CD4-positive, alpha-beta T cell treated with Interleukin-15 for 1 hour (primary cell): ENCODE measurements around the gene MARK2.

ENCODE experiments used
- DNase-seq: peaks from one replicate; pipeline ENCODE4 v3.0.0-alpha.2; 2020

MARK2 gene

GRCh38 chr11:63831326-63831725 lies 7.6 kb upstream of the MARK2 start:
- DNase-seq: no peak

GRCh38 chr11:63832336-63832735 lies 6.6 kb upstream of the MARK2 start:
- DNase-seq: no peak

DNA sequence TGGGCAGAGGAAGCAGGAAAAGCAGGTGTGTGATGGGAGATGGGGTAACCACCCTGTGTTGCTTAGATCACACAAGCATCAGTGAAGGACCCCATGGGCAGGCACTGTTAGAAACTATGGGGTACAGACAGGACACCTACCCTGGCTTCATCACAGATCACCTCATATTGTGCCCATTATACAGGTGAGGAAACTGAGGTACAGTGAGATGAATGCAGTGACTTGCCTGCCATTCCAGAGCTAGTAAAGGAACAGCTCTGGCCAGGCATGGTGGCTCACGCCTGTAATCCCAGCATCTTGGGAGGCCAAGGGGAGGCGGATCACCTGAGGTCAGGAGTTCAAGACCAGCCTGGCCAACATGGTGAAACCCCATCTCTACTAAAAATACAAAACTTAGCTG lies 5.9 kb upstream of the MARK2 start:
- no peak for DNase-seq

DNA sequence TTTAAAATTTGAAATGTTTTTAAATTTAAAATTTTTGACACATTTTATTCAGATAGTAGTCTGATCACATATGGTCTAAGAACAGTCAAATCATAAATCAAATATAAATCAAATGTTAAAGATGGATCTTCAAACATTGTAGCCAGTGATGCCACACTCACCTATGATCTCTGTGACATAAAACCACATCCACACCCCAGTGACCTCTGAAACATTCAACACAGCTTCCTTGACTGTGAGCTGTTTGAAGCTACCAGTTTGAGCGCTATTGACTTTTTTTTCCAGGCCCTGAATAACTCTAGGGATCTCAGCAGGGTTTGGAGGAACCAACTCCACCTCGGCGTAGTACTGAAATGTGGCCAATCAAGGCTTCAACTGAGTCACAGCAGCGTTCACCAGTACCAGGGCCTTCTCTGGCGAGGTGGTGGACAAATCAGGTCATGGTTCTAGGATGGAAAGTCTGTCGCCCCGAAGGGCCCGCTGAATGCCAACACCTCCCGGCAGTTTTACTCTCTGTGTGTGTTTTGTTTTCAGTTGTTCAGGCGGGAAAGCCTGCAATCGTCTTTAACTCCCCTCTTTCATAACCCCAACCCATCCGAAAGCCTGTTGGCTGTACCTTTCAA lies 4.3 kb upstream of the MARK2 start:
- DNase-seq: no peak

- DNase-seq: no peak
Measured at GRCh38 chr11:63835158-63835545, 3.8 kb upstream of the MARK2 start.

GRCh38 chr11:63837027-63837688 lies 1.8 kb upstream of the MARK2 start:
- DNase-seq: peak; percentile 72

GRCh38 chr11:63837739-63838138 lies 1.2 kb upstream of the MARK2 start:
- no peak for DNase-seq

- no peak for DNase-seq
Measured at GRCh38 chr11:63838150-63838677, 696 bp upstream of the MARK2 start.

- DNase-seq: peak; percentile 25
Measured at GRCh38 chr11:63839508-63840355, 822 bp downstream of the MARK2 start.

GRCh38 chr11:63840356-63841060 lies 1.6 kb downstream of the MARK2 start:
- DNase-seq: no peak

- DNase-seq: no peak
Measured at GRCh38 chr11:63841554-63841953, 2.6 kb downstream of the MARK2 start.

DNA sequence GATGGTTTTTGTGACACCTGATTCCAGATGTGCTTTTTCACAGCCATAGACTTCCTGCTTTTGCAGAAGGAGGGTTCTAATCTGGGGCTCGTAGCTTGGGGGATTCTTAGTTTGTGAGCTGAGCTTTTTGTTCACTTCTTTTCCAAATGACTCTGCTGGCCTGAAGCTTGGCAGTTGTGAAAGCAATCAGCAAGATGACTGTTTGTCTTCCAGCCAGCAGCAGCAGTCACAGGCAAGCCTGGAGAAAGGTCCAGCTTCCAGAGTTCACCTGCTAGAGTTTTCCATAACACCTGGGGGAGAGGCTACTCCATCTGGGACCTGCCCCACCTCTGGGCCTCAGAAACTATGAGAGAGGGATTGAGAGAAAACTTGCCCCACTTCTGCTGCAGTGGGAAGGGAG lies 4.1 kb downstream of the MARK2 start:
- no peak for DNase-seq

DNA sequence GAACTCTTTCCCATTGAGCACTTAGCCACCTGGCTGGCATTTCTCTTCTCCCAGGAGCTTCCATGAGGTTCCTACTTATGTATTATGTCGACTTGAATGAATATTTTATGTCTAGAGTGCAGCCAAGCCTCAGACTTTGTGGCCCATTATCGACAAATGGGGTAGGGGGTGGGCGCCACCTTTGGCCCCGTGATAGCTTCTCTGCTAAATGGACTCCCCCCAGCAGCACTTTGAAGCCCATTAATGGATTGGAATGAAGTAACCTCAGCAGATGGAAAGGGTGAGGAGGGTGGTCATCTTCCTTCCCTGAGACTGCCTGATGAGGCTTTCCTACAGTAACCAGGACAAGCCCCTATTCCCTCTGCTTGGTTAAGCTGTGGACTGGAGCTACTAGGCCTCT lies 5.9 kb downstream of the MARK2 start:
- no peak for DNase-seq

DNA sequence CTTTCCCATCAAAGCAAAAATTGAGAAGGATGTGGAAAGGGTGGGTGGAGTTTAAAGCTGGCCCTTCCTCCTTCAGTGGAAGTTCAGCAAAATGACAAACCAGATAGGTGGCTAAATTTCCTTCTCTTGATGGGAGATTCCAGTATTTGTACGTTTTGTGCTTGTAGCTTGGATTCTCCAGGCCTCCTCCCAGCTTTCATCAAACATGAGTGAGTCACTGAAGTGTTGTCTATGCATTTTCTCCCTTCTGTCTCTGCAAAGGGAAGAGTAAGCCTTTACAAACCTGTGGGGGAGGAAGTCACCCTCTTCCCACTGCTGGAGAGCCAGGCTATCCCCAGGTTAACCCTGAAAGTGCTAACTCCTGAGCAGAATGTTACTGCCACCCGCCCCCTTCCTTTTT lies 6.4 kb downstream of the MARK2 start:
- peak; percentile 33 for DNase-seq

- DNase-seq: no peak
Measured at GRCh38 chr11:63845911-63846310, 7.0 kb downstream of the MARK2 start.

DNA sequence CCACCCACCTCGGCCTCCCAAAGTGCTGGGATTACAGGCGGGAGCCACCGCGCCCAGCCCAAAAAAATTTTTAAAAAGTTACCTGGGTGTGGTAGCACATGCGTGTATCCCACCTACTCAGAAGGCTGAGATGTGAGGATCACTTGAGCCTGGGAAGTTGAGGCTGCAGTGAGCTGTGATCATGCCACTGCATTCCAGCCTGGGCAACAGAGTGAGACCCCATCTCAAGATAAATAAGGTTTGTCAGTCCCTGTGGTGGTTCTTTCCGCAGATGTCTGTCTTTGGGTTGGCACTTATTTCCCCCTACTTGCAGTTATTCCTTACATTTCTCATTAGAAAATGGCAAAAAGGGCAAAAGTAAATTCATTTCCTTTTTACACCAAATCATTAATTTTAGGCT lies 8.0 kb downstream of the MARK2 start:
- DNase-seq: no peak

DNA sequence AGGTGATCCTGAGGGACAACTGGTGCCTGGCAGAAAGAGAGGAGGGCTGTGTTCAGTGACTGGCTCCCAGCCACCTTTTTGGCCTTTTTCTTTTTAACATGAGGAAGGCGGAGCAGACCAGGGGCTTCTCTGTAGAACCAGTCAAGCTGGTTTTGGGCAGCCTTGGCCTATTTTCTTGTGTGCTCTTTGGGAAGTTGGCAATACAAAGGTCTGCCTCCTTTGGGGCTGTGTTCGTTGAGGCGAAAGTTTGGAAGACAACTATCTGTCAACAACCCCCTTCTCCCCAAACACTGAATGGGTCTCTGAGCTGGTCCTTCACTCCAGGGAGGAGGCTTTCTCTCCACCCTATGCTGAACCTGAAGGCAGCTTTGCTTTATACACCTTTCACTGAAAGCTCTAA lies 8.5 kb downstream of the MARK2 start:
- no peak for DNase-seq

- no peak for DNase-seq
Measured at GRCh38 chr11:63849691-63850090, 10.8 kb downstream of the MARK2 start.

GRCh38 chr11:63850920-63851319 lies 12.0 kb downstream of the MARK2 start:
- DNase-seq: no peak

DNA sequence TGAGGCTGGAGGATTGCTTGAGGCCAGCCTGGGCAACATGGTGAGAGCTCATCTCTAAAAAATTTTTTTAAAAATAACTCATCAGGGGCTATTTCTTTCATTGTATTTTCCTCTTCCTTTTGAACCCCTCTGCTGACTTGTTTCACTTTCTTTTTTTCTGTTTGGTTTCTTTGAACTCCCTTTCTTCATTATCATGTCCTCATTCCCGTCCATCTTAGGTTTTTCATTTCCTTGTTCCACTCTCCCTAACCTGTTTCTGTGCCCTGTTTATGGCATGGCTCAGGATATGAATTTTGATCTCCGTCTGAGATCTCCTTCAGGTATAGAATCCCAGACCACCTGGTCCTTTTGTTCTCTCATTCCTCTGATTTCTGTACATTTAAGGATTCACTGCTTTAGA lies 12.5 kb downstream of the MARK2 start:
- no peak for DNase-seq

GRCh38 chr11:63853476-63853875 lies 14.6 kb downstream of the MARK2 start:
- DNase-seq: no peak

- DNase-seq: no peak
Measured at GRCh38 chr11:63854696-63855095, 15.8 kb downstream of the MARK2 start.

DNA sequence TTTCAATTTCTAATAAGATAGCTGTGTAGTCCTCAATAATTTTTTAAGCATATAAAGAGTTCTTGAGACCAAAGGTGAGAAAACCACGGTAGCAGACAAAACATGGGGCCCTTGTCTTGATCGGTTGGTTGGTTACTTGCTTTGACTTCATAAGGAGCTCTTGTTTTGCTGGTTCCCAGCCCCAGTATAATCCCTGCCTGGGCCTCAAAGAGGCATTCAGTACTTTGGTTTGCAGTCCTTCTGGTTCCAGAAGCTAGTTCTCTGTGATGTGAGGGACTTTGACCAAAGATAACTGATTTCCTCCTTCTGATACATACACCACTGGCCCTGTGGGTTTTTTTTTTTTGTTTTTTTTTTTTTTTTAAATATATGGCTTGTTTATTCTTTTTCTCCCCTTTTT lies 17.1 kb downstream of the MARK2 start:
- DNase-seq: no peak
